ENCODE measurements around the gene ASB8. TPM values are rescaled to one million over a fixed set of nuclear protein-coding genes. Genes with fewer than 3 reads are reported as not detected.
A peak's percentile ranks its signal among the peaks of the same experiment; 100 is the strongest.

Gene ASB8
- total and polyA plus RNA-seq, 12 donors = 24.9 to 103 (median 83.7) TPM

DNA sequence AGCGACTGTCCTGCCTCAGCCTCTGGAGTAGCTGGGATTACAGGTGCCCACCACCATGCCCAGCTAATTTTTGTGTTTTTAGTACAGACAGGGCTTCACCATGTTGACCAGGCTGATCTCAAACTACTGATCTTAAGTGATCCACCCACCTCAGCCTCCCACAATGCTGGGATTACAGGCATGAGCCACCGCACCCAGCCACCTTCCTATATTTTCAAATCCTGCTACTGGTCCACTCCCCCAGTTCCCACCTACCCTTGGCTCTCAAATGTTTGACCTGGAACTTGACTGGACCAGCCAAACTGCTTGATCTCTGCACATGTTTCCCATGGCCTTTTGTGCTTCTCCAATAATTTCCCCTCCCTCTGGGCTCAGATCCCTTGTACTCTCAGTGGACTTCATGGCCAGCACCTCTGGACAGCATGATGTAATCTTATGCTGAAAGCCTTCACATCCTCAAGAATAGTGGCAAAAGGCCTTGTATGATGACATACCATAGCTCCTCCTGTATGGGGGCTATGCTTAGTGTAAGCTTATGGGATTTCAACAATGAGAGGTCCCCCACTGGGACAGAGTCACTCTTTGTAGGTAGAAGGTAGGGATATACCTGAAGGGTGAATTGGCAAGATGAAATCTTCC, 23.7 kb upstream of the ASB8 start:
- ATAC-seq (peak in 2 of 8 donors; percentile 26 to 34), DNase-seq (no peak)
- WGBS, 2 donors = 84 to 92% methylated on average over 2 of the region's 2 CpGs
- Histone ChIP-seq H3K27me3 (peaks cover 0 to 96% (median 79%) of the 10 kb centered on the region in 7 donors), H3K4me1 (peaks cover 0 to 27% (median 22%) of the 10 kb centered on the region in 9 donors), H3K4me3 (no peak overlapping the region), H3K27ac (peak overlapping the region in 2 of 10 donors; percentile 6 to 21), H3K36me3 (no peaks in the 10 kb centered on the region), H3K9me3 (no peaks in the 10 kb centered on the region)
- TF ChIP-seq CTCF (IDR thresholded peaks at IDR 0.05) = no peak
- intact Hi-C loops (cut with DNase I) = loop anchor here in 1 of 10 donors (10.0 kb wide), 1 partner anchor 444 kb away; no protein-coding TSS in a partner anchor

DNA sequence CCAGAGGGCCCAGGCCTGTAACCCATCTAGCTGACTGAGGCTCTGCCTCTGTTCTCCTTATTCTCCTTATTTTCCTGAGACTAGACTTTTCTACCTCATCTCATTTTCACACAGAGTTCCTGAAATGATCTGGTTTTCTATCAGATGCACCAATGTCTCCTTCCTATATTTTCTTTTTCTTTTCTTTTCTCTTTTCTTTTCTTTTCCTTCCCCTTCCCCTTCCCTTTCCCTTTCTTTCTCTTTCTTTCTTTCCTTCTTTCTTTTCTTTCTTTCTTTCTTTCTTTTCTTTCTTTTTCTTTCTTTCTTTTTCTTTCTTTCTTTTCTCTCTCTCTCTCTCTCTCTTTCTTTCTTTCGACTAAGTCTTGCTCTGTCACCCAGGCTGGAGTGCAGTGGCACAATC, 23.1 kb upstream of the ASB8 start:
- peaks cover 0 to 98% (median 78%) of the 10 kb centered on the region in 7 donors for H3K27me3 ChIP-seq
- no peaks in the 10 kb centered on the region for H3K9me3 ChIP-seq
- no peak overlapping the region for H3K4me3 ChIP-seq
- H3K36me3 ChIP-seq = no peaks in the 10 kb centered on the region
- ATAC-seq (no peak), DNase-seq (no peak)
- intact Hi-C loops (cut with DNase I) = loop anchor here in 1 of 10 donors (10.0 kb wide), 1 partner anchor 444 kb away; no protein-coding TSS in a partner anchor
- TF ChIP-seq CTCF (IDR thresholded peaks at IDR 0.05) = no peak
- no peak overlapping the region for H3K27ac ChIP-seq
- H3K4me1 ChIP-seq = peaks cover 0 to 27% (median 22%) of the 10 kb centered on the region in 9 donors
- 83 to 96% methylated on average over 1 of the region's 1 CpG for WGBS, 2 donors

GRCh38 chr12:48179466-48179865, 22.2 kb upstream of the ASB8 start:
- Histone ChIP-seq H3K4me1 (peaks cover 0 to 23% (median 20%) of the 10 kb centered on the region in 9 donors), H3K9me3 (no peaks in the 10 kb centered on the region), H3K4me3 (no peak overlapping the region), H3K27me3 (peaks cover 0 to 93% (median 69%) of the 10 kb centered on the region in 7 donors), H3K36me3 (no peaks in the 10 kb centered on the region), H3K27ac (no peak overlapping the region)
- TF ChIP-seq CTCF (IDR thresholded peaks at IDR 0.05) = no peak
- no peak for DNase-seq
- intact Hi-C loops (cut with DNase I) = no loop called here
- no peak for ATAC-seq
- 92 to 93% methylated on average over 1 of the region's 1 CpG for WGBS, 2 donors

DNA sequence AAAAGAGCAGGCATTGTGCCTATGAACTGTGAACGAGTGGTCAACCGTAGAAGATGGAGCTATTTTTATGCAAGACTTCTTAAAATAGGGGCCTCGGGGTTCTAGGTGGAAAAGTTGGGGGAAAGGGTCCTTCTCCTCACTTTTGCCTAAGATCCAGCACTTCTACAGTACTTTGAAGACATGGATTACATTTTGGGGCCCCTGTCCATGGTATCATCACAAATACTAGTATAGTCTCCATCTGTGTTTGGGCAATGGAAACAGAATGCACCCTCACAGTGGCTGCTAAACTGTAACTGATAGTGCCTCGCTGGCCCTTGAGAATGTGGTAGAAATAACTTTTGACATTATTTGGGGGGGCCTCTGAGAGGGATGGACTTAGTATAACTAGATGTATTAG, 20.7 kb upstream of the ASB8 start:
- no peak for DNase-seq
- Histone ChIP-seq H3K4me1 (peaks cover 0 to 11% (median 7%) of the 10 kb centered on the region in 9 donors), H3K27ac (no peak overlapping the region), H3K36me3 (no peaks in the 10 kb centered on the region), H3K9me3 (no peaks in the 10 kb centered on the region), H3K4me3 (no peak overlapping the region), H3K27me3 (peaks cover 0 to 78% (median 57%) of the 10 kb centered on the region in 7 donors)
- intact Hi-C loops (cut with DNase I) = no loop called here
- ATAC-seq = no peak
- WGBS, 2 donors = 60 to 65% methylated on average over 4 of the region's 4 CpGs
- TF ChIP-seq CTCF (IDR thresholded peaks at IDR 0.05) = no peak

Measured in heart right ventricle (tissue), 16 donors.